HEK293T (cell line): Measurements from ENCODE around the gene CALD1.

Source experiments
- CTCF ChIA-PET: fragments of 350-600 bp; formaldehyde crosslinking; extraction: SDS; loops from one replicate; lab custom pipeline; 2021; ENCODE audit warnings: antibody characterized with exemption, inconsistent platforms; lab: Yijun Ruan, JAX
- POLR2A ChIA-PET: fragments of 350-600 bp; formaldehyde crosslinking; extraction: SDS; loops from one replicate; lab custom pipeline; 2020; ENCODE audit warnings: antibody characterized with exemption, inconsistent platforms; lab: Yijun Ruan, JAX
- DNase-seq: peaks from one replicate; pipeline ENCODE4 v3.0.0; 2012; ENCODE audit warnings: mixed read lengths; ENCODE audit errors: extremely low spot score
- ARNT ChIP-seq: fragments of 450-650 bp; IDR thresholded peaks from 2 replicates; pipeline ENCODE4 v1.6.1; 2017; ENCODE audit warnings: mild to moderate bottlenecking
- BHLHE40 ChIP-seq: fragments of 450-650 bp; IDR thresholded peaks from 2 replicates; pipeline ENCODE4 v1.6.1; 2016; ENCODE audit warnings: mild to moderate bottlenecking, moderate library complexity, borderline replicate concordance
- CTBP1 ChIP-seq: fragments of 450-650 bp; IDR thresholded peaks from 2 replicates; pipeline ENCODE4 v1.6.1; 2016; ENCODE audit warnings: borderline replicate concordance
- ELF4 ChIP-seq: fragments of 450-650 bp; IDR thresholded peaks from 2 replicates; pipeline ENCODE4 v1.6.1; 2017; ENCODE audit warnings: antibody characterized with exemption
- FOXA1 ChIP-seq: fragments of 450-650 bp; IDR thresholded peaks from 2 replicates; pipeline ENCODE4 v1.6.1; 2016; ENCODE audit warnings: mild to moderate bottlenecking
- FOXK2 ChIP-seq: fragments of 450-650 bp; IDR thresholded peaks from 2 replicates; pipeline ENCODE4 v1.6.1; 2016; ENCODE audit warnings: mild to moderate bottlenecking
- FOXM1 ChIP-seq: fragments of 450-650 bp; IDR thresholded peaks from 2 replicates; pipeline ENCODE4 v1.6.1; 2017; ENCODE audit warnings: mild to moderate bottlenecking, borderline replicate concordance
- HDGF ChIP-seq: fragments of 450-650 bp; IDR thresholded peaks from 2 replicates; pipeline ENCODE4 v1.6.1; 2017; ENCODE audit warnings: antibody characterized with exemption, borderline replicate concordance
- L3MBTL2 ChIP-seq: fragments of 450-650 bp; conservative IDR thresholded peaks from 2 replicates; pipeline ENCODE4 v1.6.1; 2016; ENCODE audit warnings: mild to moderate bottlenecking
- LEF1 ChIP-seq: fragments of 450-650 bp; IDR thresholded peaks from 2 replicates; pipeline ENCODE4 v1.6.1; 2017; ENCODE audit warnings: mild to moderate bottlenecking, borderline replicate concordance
- NFRKB ChIP-seq: fragments of 450-650 bp; IDR thresholded peaks from 2 replicates; pipeline ENCODE4 v1.6.1; 2016; ENCODE audit warnings: mild to moderate bottlenecking, moderate library complexity
- PKNOX1 ChIP-seq: fragments of 450-650 bp; IDR thresholded peaks from 2 replicates; pipeline ENCODE4 v1.6.1; 2016
- SP1 ChIP-seq: fragments of 450-650 bp; IDR thresholded peaks from 2 replicates; pipeline ENCODE4 v1.6.1; 2017
- SUZ12 ChIP-seq: fragments of 450-650 bp; IDR thresholded peaks from 2 replicates; pipeline ENCODE4 v1.6.1; 2016; ENCODE audit warnings: mild to moderate bottlenecking
- TARDBP ChIP-seq: fragments of 450-650 bp; IDR thresholded peaks from 2 replicates; pipeline ENCODE4 v1.6.1; 2016
- ZNF384 ChIP-seq: fragments of 450-650 bp; IDR thresholded peaks from 2 replicates; pipeline ENCODE4 v1.6.1; 2016

CALD1 gene

GRCh38 chr7:134777908-134778580 lies 1.4 kb upstream of the CALD1 start:
- ChIA-PET POLR2A (no interaction called here), CTCF (no interaction called here)
- no peak for TF ChIP-seq TARDBP
- TF ChIP-seq NFRKB: no peak
- no peak for TF ChIP-seq LEF1
- no peak for TF ChIP-seq ZNF384
- TF ChIP-seq PKNOX1: no peak
- no peak for TF ChIP-seq SUZ12
- TF ChIP-seq ARNT: no peak
- TF ChIP-seq ELF4: no peak
- TF ChIP-seq CTBP1: no peak
- TF ChIP-seq HDGF: no peak
- TF ChIP-seq SP1: no peak
- no peak for TF ChIP-seq FOXK2
- TF ChIP-seq BHLHE40: no peak
- TF ChIP-seq L3MBTL2: no peak
- no peak for TF ChIP-seq FOXA1
- TF ChIP-seq FOXM1: no peak
- no peak for DNase-seq

GRCh38 chr7:134779741-134780065 lies 269 bp downstream of the CALD1 start:
- POLR2A ChIA-PET: interaction anchor here (1.1 kb wide), 1 partner anchor 9 kb away, joined by 6 read pairs; no protein-coding TSS in a partner anchor
- TF ChIP-seq CTBP1 (no peak), ARNT (no peak), SP1 (no peak), FOXK2 (no peak), ZNF384 (no peak), L3MBTL2 (no peak), SUZ12 (no peak)
- CTCF ChIA-PET: no interaction called here
- DNase-seq: no peak

GRCh38 chr7:134780166-134780828 lies 863 bp downstream of the CALD1 start:
- DNase-seq: no peak
- ChIA-PET POLR2A (no interaction called here), CTCF (interaction anchor here (0.6 to 0.7 kb wide), 2 partner anchors 22 to 233 kb away, joined by 3 to 4 read pairs; no protein-coding TSS in a partner anchor)
- no peak for TF ChIP-seq ELF4
- TF ChIP-seq SP1: no peak
- TF ChIP-seq FOXK2: no peak
- no peak for TF ChIP-seq ARNT
- no peak for TF ChIP-seq TARDBP
- TF ChIP-seq BHLHE40: no peak
- TF ChIP-seq FOXM1: no peak
- no peak for TF ChIP-seq NFRKB
- no peak for TF ChIP-seq PKNOX1
- TF ChIP-seq LEF1: no peak

GRCh38 chr7:134781171-134781570 lies 1.7 kb downstream of the CALD1 start:
- ChIA-PET POLR2A (no interaction called here), CTCF (interaction anchor here (0.6 kb wide), 1 partner anchor 23 kb away, joined by 4 read pairs; no protein-coding TSS in a partner anchor)
- TF ChIP-seq FOXM1 (no peak), BHLHE40 (no peak), SP1 (no peak), L3MBTL2 (no peak), NFRKB (no peak), FOXK2 (no peak), SUZ12 (no peak), TARDBP (no peak), HDGF (no peak), FOXA1 (no peak), ELF4 (no peak), CTBP1 (no peak), LEF1 (no peak), PKNOX1 (no peak)
- no peak for DNase-seq

GRCh38 chr7:134782121-134782623 lies 2.7 kb downstream of the CALD1 start:
- ChIA-PET CTCF (interaction anchor here (0.6 kb wide), 1 partner anchor 32 kb away, joined by 4 read pairs; no protein-coding TSS in a partner anchor), POLR2A (no interaction called here)
- no peak for TF ChIP-seq FOXA1
- no peak for TF ChIP-seq FOXM1
- no peak for TF ChIP-seq SUZ12
- TF ChIP-seq LEF1: no peak
- no peak for TF ChIP-seq PKNOX1
- TF ChIP-seq NFRKB: no peak
- no peak for TF ChIP-seq CTBP1
- TF ChIP-seq ARNT: no peak
- no peak for TF ChIP-seq ELF4
- DNase-seq: no peak
